Tibial artery (tissue), 4 donors: ENCODE data around the gene NBEAL1.

Experiments
- DNase-seq, 2 donors: peaks; one replicate each; pipeline ENCODE4 v3.0.0-alpha.2; 2019
- H3K27ac ChIP-seq, 2 donors: fragments of 200-600 bp; sonication (generic) in 1 of 2; 1 replicate in 1 of 2; 2 replicates in 1 of 2; pipeline ENCODE4 v1.5.1; 2018 to 2019; ENCODE audit warnings: mild to moderate bottlenecking in 1 of 2
- H3K27me3 ChIP-seq, 2 donors: fragments of 200-600 bp; sonication (generic) in 1 of 2; one replicate each; pipeline versions ENCODE4 v1.5.1 to v1.6.0; 2016 to 2019
- H3K36me3 ChIP-seq, 3 donors: fragments of 200-600 bp; sonication (generic) in 2 of 3; one replicate each; pipeline ENCODE4 v1.5.1; 2016 to 2019; ENCODE audit warnings: mild to moderate bottlenecking in 2 of 3
- H3K4me1 ChIP-seq, 4 donors: fragments of 200-600 bp; sonication (generic) in 2 of 4; 1 replicate in 3 of 4; 2 replicates in 1 of 4; pipeline ENCODE4 v1.5.1; 2016 to 2019
- H3K4me3 ChIP-seq, 2 donors: fragments of 200-600 bp; sonication (generic) in 1 of 2; 1 replicate in 1 of 2; 2 replicates in 1 of 2; pipeline ENCODE4 v1.5.1; 2018 to 2019; ENCODE audit warnings: mild to moderate bottlenecking in 2 of 2
- H3K9me3 ChIP-seq, 3 donors: fragments of 200-600 bp; sonication (generic) in 1 of 3; one replicate each; pipeline ENCODE4 v1.5.1; 2016 to 2019
- CTCF ChIP-seq, 2 experiments: fragments of 200-600 bp in 1 of 2; fragments of 450-650 bp in 1 of 2; IDR thresholded peaks; one replicate each; pipeline ENCODE4 v1.5.1; 2017 to 2019; ENCODE audit warnings: antibody characterized with exemption in 2 of 2, mild to moderate bottlenecking in 1 of 2, moderate library complexity in 1 of 2
- intact Hi-C: fragments of 100-400 bp; cut with DNase I; formaldehyde crosslinking; loops from one replicate; pipeline ENCODE4 v1.15.0; 2023; ENCODE audit warnings: low total_unique reads

The NBEAL1 gene

GRCh38 chr2:203122317-203122986, 107.8 kb downstream of the NBEAL1 start:
- peaks cover 45 to 66% (median 52%) of the 10 kb centered on the region in 3 donors for H3K36me3 ChIP-seq
- no peaks in the 10 kb centered on the region for H3K27me3 ChIP-seq
- H3K27ac ChIP-seq = no peak overlapping the region
- no peak overlapping the region for H3K4me3 ChIP-seq
- no peaks in the 10 kb centered on the region for H3K4me1 ChIP-seq
- intact Hi-C loops = no loop called here
- no peak for DNase-seq
- no peaks in the 10 kb centered on the region for H3K9me3 ChIP-seq
- TF ChIP-seq CTCF (IDR thresholded peaks at IDR 0.05) = peak in 1 of 2 experiments; percentile 23

GRCh38 chr2:203126996-203127395, 112.3 kb downstream of the NBEAL1 start:
- intact Hi-C loops = no loop called here
- TF ChIP-seq CTCF (IDR thresholded peaks at IDR 0.05) = no peak
- H3K27me3 ChIP-seq = no peaks in the 10 kb centered on the region
- no peaks in the 10 kb centered on the region for H3K4me1 ChIP-seq
- no peaks in the 10 kb centered on the region for H3K9me3 ChIP-seq
- H3K27ac ChIP-seq = no peak overlapping the region
- no peak overlapping the region for H3K4me3 ChIP-seq
- DNase-seq = no peak
- H3K36me3 ChIP-seq = peaks cover 66 to 87% (median 81%) of the 10 kb centered on the region in 3 donors

- no peak for DNase-seq
- intact Hi-C loops = no loop called here
- Histone ChIP-seq H3K27ac (no peak overlapping the region), H3K9me3 (no peaks in the 10 kb centered on the region), H3K27me3 (no peaks in the 10 kb centered on the region), H3K36me3 (peaks cover 58 to 82% (median 67%) of the 10 kb centered on the region in 3 donors), H3K4me3 (no peak overlapping the region), H3K4me1 (no peaks in the 10 kb centered on the region)
- no peak for TF ChIP-seq CTCF (IDR thresholded peaks at IDR 0.05)
Observed at GRCh38 chr2:203135105-203135504, 120.4 kb downstream of the NBEAL1 start.

- DNase-seq = no peak
- H3K36me3 ChIP-seq = peaks cover 54 to 65% (median 64%) of the 10 kb centered on the region in 3 donors
Observed at GRCh38 chr2:203143391-203143790, 128.7 kb downstream of the NBEAL1 start.

GRCh38 chr2:203149194-203149593, 134.5 kb downstream of the NBEAL1 start:
- Histone ChIP-seq H3K36me3 (peaks cover 64 to 70% (median 67%) of the 10 kb centered on the region in 3 donors), H3K4me1 (no peaks in the 10 kb centered on the region), H3K27me3 (no peaks in the 10 kb centered on the region), H3K4me3 (no peak overlapping the region), H3K9me3 (no peaks in the 10 kb centered on the region), H3K27ac (no peak overlapping the region)
- intact Hi-C loops = no loop called here
- no peak for DNase-seq
- no peak for TF ChIP-seq CTCF (IDR thresholded peaks at IDR 0.05)

More at GRCh38 chr2:203143391-203143790, 128.7 kb downstream of the NBEAL1 start:
- Histone ChIP-seq H3K27ac (no peak overlapping the region), H3K27me3 (no peaks in the 10 kb centered on the region), H3K9me3 (no peaks in the 10 kb centered on the region), H3K4me1 (no peaks in the 10 kb centered on the region), H3K4me3 (no peak overlapping the region)
- intact Hi-C loops = no loop called here
- TF ChIP-seq CTCF (IDR thresholded peaks at IDR 0.05) = no peak
